ENCODE measurements around the gene EMP2.

EMP2 gene

DNA sequence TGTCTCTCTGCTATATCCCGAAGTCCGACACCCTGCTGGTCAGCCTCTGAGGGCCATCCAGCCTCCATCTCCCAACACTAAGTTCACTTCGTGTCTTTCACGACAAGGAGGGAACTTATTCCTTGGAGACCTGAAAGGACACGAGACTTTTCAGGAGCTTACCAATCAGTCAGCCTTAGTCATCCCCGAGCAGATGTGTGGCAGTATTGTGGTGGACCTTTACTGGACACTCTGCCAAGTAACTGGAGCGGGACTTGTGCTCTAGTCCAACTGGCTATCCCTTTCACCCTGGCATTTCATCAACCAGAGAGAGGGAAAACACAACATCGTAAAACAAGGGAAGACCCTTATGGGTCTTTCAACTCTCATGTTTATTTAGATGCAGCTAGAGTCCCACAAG is 87.1 kb downstream of the EMP2 start:
- H3K4me3 ChIP-seq (ENCODE audit: low read depth, low read length) = no peak overlapping the region
- no peak for TF ChIP-seq CTCF (IDR thresholded peaks at IDR 0.05; ENCODE audit: insufficient read depth, low read depth, low read length, missing control alignments)

GRCh38 chr16:10490141-10490540 is 90.3 kb downstream of the EMP2 start:
- no peak overlapping the region for H3K4me3 ChIP-seq (ENCODE audit: low read depth, low read length)
- DNase-seq (ENCODE audit: low read depth) = no peak
- TF ChIP-seq CTCF (IDR thresholded peaks at IDR 0.05; ENCODE audit: insufficient read depth, low read depth, low read length, missing control alignments) = no peak

More for the DNA sequence above, 87.1 kb downstream of the EMP2 start:
- DNase-seq (ENCODE audit: low read depth) = no peak

GRCh38 chr16:10485698-10486382 is 94.6 kb downstream of the EMP2 start:
- no peak for TF ChIP-seq CTCF (IDR thresholded peaks at IDR 0.05; ENCODE audit: insufficient read depth, low read depth, low read length, missing control alignments)
- DNase-seq (ENCODE audit: low read depth) = no peak
- H3K4me3 ChIP-seq (ENCODE audit: low read depth, low read length) = no peak overlapping the region

DNA sequence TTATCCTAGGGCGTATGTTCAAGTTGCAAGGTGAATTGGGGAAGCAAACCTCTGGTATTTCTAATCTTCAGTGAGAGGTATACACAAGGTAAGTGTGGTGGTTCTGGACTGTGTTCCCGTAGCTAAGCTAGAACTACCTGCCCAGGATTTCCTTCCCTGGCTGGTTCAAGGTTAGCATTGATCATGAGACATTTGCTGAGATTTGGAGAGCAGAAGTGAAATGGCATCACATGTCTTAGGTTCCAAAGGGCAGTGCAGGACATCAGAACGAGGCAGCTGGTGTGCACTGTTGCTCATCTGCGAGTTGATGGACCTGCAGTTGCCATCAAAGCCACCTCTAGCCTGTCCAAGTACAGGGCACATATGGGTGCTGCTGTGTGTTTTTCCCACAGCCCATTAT is 95.2 kb downstream of the EMP2 start:
- no peak overlapping the region for H3K4me3 ChIP-seq (ENCODE audit: low read depth, low read length)
- no peak for DNase-seq (ENCODE audit: low read depth)
- TF ChIP-seq CTCF (IDR thresholded peaks at IDR 0.05; ENCODE audit: insufficient read depth, low read depth, low read length, missing control alignments) = no peak

DNA sequence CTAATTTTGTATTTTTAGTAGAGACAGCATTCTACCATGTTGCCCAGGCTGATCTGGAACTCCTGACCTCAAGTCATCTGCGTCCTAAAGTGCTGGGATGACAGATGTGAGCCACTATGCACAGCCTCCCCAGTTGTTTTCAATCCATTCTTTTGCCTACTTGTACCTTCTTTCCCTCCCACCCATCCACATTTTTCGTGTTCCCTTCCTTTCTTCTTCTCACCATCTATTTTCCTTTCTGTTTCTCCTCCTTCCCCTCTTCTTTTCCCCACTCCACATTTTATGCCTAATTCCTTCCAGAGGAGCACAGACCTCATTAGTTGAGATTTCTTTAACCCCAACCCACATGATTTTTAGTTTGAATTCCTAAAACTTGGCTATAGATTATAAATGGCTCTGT is 100.2 kb downstream of the EMP2 start:
- H3K4me3 ChIP-seq (ENCODE audit: low read depth, low read length) = no peak overlapping the region
- no peak for TF ChIP-seq CTCF (IDR thresholded peaks at IDR 0.05; ENCODE audit: insufficient read depth, low read depth, low read length, missing control alignments)
- no peak for DNase-seq (ENCODE audit: low read depth)
